Adrenal gland (tissue), 12 donors: ENCODE data around the gene CHEK2. TPM values are rescaled to one million over a fixed set of nuclear protein-coding genes. Genes with fewer than 3 reads are reported as not detected.

ENCODE experiments used
- DNase-seq, 7 donors: peaks; one replicate each; pipeline ENCODE4 v3.0.0-alpha.2; 2019 to 2020
- H3K27ac ChIP-seq, 5 donors: fragments of 200-600 bp; sonication (generic) in 4 of 5; 1 replicate in 3 of 5; 2 replicates in 2 of 5; pipeline versions ENCODE4 v1.5.1 to v1.8.0; 2016 to 2020; ENCODE audit warnings: mild to moderate bottlenecking in 1 of 5
- H3K27me3 ChIP-seq: fragments of 200-600 bp; 2 replicates; pipeline ENCODE4 v1.8.0; 2021
- H3K36me3 ChIP-seq, 2 donors: fragments of 200-600 bp; replicated peaks in 1 of 2; 1 replicate in 1 of 2; 2 replicates in 1 of 2; pipeline versions ENCODE4 v1.5.1 to v1.8.0; 2018 to 2022
- H3K4me1 ChIP-seq, 2 donors: fragments of 200-600 bp; replicated peaks in 1 of 2; 1 replicate in 1 of 2; 2 replicates in 1 of 2; pipeline versions ENCODE4 v1.5.1 to v1.8.0; 2018 to 2021
- H3K4me3 ChIP-seq, 4 donors: fragments of 200-600 bp; sonication (generic) in 3 of 4; one replicate each; pipeline ENCODE4 v1.5.1; 2016 to 2018
- H3K9me3 ChIP-seq, 3 donors: fragments of 200-600 bp; sonication (generic) in 1 of 3; replicated peaks in 1 of 3; 1 replicate in 2 of 3; 2 replicates in 1 of 3; pipeline versions ENCODE4 v1.5.1 to v1.8.0; 2016 to 2021
- POLR2A ChIP-seq, 2 donors: fragments of 450-650 bp; IDR thresholded peaks; one replicate each; pipeline ENCODE4 v1.6.1; 2017; ENCODE audit warnings: antibody characterized with exemption in 2 of 2, mild to moderate bottlenecking in 2 of 2, moderate library complexity in 1 of 2
- WGBS, 4 donors: extraction: QIAGEN DNeasy Blood & Tissue Kit in 2 of 4; methylation state at CpG; one replicate each; pipeline versions ENCODE4 v1.1.5 to v1.1.7; 2013 to 2017; 5-methylcytosine and 5-hydroxymethylcytosine counted together
- intact Hi-C, 2 donors: fragments of 100-400 bp; cut with DNase I; formaldehyde crosslinking; loops; one replicate each; pipeline versions ENCODE4 v1.14.1 to v1.15.0; 2022 to 2023
- polyA plus RNA-seq, 3 donors: library from polyadenylated mRNA; stranded (reverse); fragments of 200-250 nt in 2 of 3; fragments of 350-450 nt in 1 of 3; fragmentation: Illumina TruSeq in 1 of 3; extraction: RNeasy Lipid Tissue Mini Kit (QIAGEN cat#74804) in 1 of 3; gene quantifications; one replicate each; pipeline ENCODE4 v1.2.3, GENCODE V29; 2013 to 2014
- total RNA-seq, 9 donors: library from RNA; depleted of rRNA in 4 of 9; stranded (reverse); fragments of >200 nt in 4 of 9; fragments of 120-200 nt in 1 of 9; fragmentation: NEBNext Ultra II Directional in 1 of 9; extraction: Animal tissue kit (Norgen Biotek cat#: 25700) in 1 of 9; gene quantifications; one replicate each; pipeline versions ENCODE4 v1.1.0 to v1.2.4, GENCODE V29; 2013 to 2023
- TF ChIP-seq, protein P1 (sequence below), 6 experiments: fragments of 450-650 bp in 4 of 6; fragments of 200-600 bp in 2 of 6; sonication (generic) in 1 of 6; IDR thresholded peaks; 1 replicate in 5 of 6; 2 replicates in 1 of 6; pipeline versions ENCODE4 v1.5.1 to v1.8.0; 2016 to 2021; ENCODE audit warnings: antibody characterized with exemption in 6 of 6, mild to moderate bottlenecking in 2 of 6, moderate library complexity in 1 of 6
- donor health status: healthy with polysubstance abuse.
- donor health status: Bipolar disorder and iron deficiency.
- donor health status: DM: yes; HTN: yes; CAD: no.
- donor health status: DM: no; HTN: no; CAD: no.
- donor health status: DM: no; HTN: no; CAD: no.
- donor health status: DM: yes; HTN: yes; CAD: no.

Gene CHEK2
- total and polyA plus RNA-seq, 12 donors = 3.2 to 45.0 (median 13.4) TPM

- peak in 5 of 7 donors; percentile 33 to 51 (median 46) for DNase-seq
- intact Hi-C loops = no loop called here
- Histone ChIP-seq H3K9me3 (no peaks in the 10 kb centered on the region), H3K36me3 (no peaks in the 10 kb centered on the region), H3K4me3 (peak overlapping the region in 2 of 4 donors; percentile 13 to 45), H3K27ac (peak overlapping the region; percentile 55 to 90 (median 69)), H3K27me3 (no peaks in the 10 kb centered on the region), H3K4me1 (peaks cover 4 to 33% of the 10 kb centered on the region in 2 donors)
- 27 to 35% (median 30%) methylated on average over 6 of the region's 6 CpGs for WGBS, 4 donors
- peak in 1 of 2 donors; percentile 51 for TF ChIP-seq POLR2A (IDR thresholded peaks at IDR 0.05)
- TF ChIP-seq, protein P1, sequence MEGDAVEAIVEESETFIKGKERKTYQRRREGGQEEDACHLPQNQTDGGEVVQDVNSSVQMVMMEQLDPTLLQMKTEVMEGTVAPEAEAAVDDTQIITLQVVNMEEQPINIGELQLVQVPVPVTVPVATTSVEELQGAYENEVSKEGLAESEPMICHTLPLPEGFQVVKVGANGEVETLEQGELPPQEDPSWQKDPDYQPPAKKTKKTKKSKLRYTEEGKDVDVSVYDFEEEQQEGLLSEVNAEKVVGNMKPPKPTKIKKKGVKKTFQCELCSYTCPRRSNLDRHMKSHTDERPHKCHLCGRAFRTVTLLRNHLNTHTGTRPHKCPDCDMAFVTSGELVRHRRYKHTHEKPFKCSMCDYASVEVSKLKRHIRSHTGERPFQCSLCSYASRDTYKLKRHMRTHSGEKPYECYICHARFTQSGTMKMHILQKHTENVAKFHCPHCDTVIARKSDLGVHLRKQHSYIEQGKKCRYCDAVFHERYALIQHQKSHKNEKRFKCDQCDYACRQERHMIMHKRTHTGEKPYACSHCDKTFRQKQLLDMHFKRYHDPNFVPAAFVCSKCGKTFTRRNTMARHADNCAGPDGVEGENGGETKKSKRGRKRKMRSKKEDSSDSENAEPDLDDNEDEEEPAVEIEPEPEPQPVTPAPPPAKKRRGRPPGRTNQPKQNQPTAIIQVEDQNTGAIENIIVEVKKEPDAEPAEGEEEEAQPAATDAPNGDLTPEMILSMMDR (IDR thresholded peaks at IDR 0.05) = peak in 4 of 6 experiments; percentile 14 to 30 (median 23)
These were observed 29.5 kb downstream of the CHEK2 start for GRCh38 chr22:28711820-28712777.

DNA sequence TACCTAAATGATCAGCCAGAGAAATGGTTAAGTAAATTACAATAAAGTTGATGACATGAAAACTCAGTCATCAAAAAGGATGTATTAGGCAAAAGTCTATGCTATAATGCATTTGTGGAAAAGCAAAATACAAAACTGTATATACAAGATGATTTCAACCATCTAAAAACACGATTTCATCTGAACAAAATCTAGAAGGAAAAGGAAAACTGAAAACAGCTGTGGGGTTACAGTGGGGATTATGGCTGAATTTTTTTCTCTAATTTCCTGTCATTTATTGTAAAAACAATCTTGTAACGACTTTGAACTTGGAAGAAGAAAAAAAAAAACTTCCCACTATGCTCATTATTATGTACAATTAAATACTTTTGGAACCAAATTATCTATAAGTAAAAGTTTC, 30.3 kb downstream of the CHEK2 start:
- no peaks in the 10 kb centered on the region for H3K9me3 ChIP-seq
- H3K4me3 ChIP-seq = peak overlapping the region in 1 of 4 donors; percentile 45
- DNase-seq = no peak
- no peaks in the 10 kb centered on the region for H3K36me3 ChIP-seq
- H3K27me3 ChIP-seq = no peaks in the 10 kb centered on the region
- peaks cover 4 to 33% of the 10 kb centered on the region in 2 donors for H3K4me1 ChIP-seq
- intact Hi-C loops = no loop called here
- TF ChIP-seq, protein P1 (IDR thresholded peaks at IDR 0.05) = no peak
- no peak for TF ChIP-seq POLR2A (IDR thresholded peaks at IDR 0.05)
- H3K27ac ChIP-seq = peak overlapping the region in 4 of 5 donors; percentile 55 to 90 (median 76)
- 56 to 66% (median 60%) methylated on average over 2 of the region's 2 CpGs for WGBS, 4 donors

DNA sequence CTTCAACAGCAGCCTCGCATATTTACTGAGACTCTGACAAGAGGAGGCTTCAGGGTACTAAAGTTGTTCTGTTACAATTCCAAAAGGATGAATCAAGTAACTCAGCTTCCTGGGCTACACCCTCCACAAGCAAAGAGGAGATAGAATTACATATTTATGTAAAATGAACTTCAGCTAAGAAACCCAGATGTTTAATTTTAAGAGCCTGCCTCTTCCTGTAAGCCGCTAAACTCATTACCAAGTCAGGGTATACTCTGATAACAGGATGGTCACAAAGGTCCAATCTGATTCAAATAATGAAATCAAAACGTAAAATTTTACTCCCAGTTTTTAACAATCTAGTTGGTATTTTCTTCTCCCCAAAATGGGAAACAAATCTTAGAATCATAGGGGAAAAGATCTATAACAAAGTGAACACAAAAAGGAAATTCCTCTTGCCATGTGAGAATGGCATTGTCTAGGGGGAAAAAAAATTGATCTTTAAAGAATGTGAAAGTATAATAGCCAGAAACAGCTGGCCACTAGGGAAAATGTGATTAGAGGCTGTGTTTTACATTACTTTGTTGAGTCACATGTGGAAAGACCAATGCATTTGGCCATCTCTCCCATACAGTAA, 30.9 kb downstream of the CHEK2 start:
- TF ChIP-seq POLR2A (IDR thresholded peaks at IDR 0.05) = no peak
- TF ChIP-seq, protein P1 (IDR thresholded peaks at IDR 0.05) = no peak
- Histone ChIP-seq H3K4me3 (no peak overlapping the region), H3K36me3 (no peaks in the 10 kb centered on the region), H3K9me3 (no peaks in the 10 kb centered on the region), H3K27ac (peak overlapping the region in 4 of 5 donors; percentile 29 to 84 (median 58)), H3K27me3 (no peaks in the 10 kb centered on the region), H3K4me1 (peaks cover 4 to 33% of the 10 kb centered on the region in 2 donors)
- intact Hi-C loops = no loop called here
- DNase-seq = no peak
- WGBS, 4 donors = 60 to 70% (median 68%) methylated on average over 3 of the region's 3 CpGs

- peak overlapping the region in 1 of 5 donors; percentile 84 for H3K27ac ChIP-seq
- TF ChIP-seq, protein P1 (IDR thresholded peaks at IDR 0.05) = no peak
- no peak for TF ChIP-seq POLR2A (IDR thresholded peaks at IDR 0.05)
- H3K36me3 ChIP-seq = no peaks in the 10 kb centered on the region
- peaks cover 4 to 33% of the 10 kb centered on the region in 2 donors for H3K4me1 ChIP-seq
- intact Hi-C loops = no loop called here
- no peaks in the 10 kb centered on the region for H3K27me3 ChIP-seq
- no peak for DNase-seq
- H3K9me3 ChIP-seq = no peaks in the 10 kb centered on the region
- no peak overlapping the region for H3K4me3 ChIP-seq
These were observed 31.5 kb downstream of the CHEK2 start for GRCh38 chr22:28710107-28710506.
